ENCODE results near the gene DBNDD2.

GRCh38 chr20:45377269-45377668 is 30.8 kb upstream of the DBNDD2 start:
- TF ChIP-seq CTCF (IDR thresholded peaks at IDR 0.05) (no peak), POLR2A (IDR thresholded peaks at IDR 0.05) (no peak), POLR2AphosphoS5 (IDR thresholded peaks at IDR 0.05) (no peak), EP300 (IDR thresholded peaks at IDR 0.05; ENCODE audit: low read depth) (no peak)
